Measurements from ENCODE around the gene NUDT14.

DNA sequence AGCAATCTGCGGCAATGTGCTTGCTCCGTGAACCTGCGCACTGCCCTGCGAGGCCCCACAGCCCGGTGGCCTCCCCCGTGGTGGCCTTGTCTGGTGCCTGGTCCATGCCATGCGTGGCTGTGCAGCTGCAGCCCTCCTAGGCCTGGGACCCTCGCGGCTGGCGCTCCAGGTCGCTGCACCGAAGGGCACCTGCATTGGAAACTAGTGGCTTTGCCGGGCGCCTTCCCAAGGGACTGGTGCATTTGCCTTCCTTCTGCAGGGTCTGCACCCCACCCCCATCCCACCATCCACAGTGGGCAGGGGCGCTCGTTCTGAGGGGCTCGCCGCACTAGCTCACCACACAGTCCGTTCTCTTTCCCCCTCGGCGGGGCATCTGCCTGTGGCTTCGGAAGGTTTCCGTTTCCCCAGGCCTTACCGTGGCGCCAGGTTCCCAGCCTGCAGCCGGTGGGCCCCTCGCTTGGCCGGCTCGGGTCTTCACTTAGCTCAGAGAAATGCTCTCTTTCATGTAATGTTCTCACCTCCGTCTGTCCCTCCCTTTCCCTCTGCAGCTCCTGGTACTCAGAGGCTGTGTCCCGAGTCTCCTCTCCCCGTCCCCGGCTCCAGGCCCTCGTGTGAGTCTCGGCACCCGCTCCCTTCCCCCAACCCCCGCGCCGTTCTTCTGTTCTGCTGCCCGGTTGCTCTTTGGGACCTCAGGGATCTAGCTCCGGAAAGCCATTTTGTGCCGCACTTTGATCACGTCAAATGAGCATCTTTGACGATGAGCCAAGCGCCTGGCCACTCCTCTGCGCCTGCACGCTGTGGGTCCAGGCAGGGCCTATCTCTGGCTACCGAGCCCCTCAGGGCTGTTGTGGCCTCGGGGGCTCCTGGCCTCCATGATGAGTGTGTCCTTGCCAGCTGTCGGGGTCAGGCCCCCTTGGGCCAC lies 44.5 kb downstream of the NUDT14 start:
- TF ChIP-seq EZH2 (IDR thresholded peaks at IDR 0.05; ENCODE audit: low read length, unreplicated experiment): no peak
- TF ChIP-seq, protein P1, sequence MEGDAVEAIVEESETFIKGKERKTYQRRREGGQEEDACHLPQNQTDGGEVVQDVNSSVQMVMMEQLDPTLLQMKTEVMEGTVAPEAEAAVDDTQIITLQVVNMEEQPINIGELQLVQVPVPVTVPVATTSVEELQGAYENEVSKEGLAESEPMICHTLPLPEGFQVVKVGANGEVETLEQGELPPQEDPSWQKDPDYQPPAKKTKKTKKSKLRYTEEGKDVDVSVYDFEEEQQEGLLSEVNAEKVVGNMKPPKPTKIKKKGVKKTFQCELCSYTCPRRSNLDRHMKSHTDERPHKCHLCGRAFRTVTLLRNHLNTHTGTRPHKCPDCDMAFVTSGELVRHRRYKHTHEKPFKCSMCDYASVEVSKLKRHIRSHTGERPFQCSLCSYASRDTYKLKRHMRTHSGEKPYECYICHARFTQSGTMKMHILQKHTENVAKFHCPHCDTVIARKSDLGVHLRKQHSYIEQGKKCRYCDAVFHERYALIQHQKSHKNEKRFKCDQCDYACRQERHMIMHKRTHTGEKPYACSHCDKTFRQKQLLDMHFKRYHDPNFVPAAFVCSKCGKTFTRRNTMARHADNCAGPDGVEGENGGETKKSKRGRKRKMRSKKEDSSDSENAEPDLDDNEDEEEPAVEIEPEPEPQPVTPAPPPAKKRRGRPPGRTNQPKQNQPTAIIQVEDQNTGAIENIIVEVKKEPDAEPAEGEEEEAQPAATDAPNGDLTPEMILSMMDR (conservative IDR thresholded peaks at IDR 0.05; ENCODE audit: low read depth, low read length): no peak

All from PC-3 (cell line).